GM21619 (cell line): ENCODE results near the gene LOXL4.

Experiments
- ATAC-seq: cut with Tn5 transposase; IDR thresholded peaks from one replicate; pipeline ENCODE4 v1.9.1; 2021; ENCODE audit not compliant: unreplicated experiment

LOXL4 gene

DNA sequence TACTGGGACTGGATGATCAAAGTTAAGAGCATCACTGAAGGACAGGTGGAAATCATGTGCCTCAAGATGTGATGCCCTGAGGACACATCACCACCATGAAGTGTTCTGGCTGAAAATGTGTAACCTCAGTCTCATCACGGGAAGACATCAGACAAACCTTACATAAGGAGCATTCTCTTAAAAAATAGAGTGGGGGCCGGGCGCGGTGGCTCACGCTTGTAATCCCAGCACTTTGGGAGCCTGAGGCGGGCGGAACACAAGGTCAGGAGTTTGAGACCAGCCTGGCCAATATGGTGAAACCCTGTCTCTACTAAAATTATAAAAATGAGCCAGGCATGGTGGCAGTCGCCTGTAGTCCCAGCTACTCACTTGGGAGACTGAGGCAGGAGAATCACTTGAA, 65.6 kb downstream of the LOXL4 start:
- no peak for ATAC-seq

DNA sequence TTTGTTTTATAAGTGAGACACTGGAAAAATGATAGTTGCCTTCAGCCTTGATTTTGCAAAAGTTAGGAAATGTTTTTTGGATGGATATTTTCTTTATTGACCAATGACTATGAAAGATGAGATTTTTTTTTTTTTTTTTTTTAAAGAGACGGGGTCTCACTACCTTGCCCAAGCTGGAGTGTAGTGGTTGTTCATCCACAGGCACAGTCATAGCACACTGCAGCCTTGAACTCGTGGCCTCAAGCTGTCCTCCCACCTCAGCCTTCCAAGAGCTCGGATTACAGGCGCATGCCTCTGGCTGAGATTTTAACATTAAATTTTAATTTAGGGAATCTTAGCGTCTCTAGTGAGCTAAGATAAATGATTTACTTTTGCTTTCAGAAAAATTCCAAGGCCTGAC, 66.2 kb downstream of the LOXL4 start:
- no peak for ATAC-seq
